BLaER1 (cell line): Measurements from ENCODE around the gene SIT1.

Source experiments
- H3K27ac ChIP-seq: shearing (Covaris generic); formaldehyde crosslinking; 2 replicates; pipeline ENCODE4 v1.8.1; 2022
- H3K27me3 ChIP-seq: shearing (Covaris generic); formaldehyde crosslinking; 2 replicates; pipeline ENCODE4 v1.8.1; 2022
- H3K36me3 ChIP-seq: shearing (Covaris generic); formaldehyde crosslinking; 2 replicates; pipeline ENCODE4 v1.8.1; 2022
- H3K4me1 ChIP-seq: shearing (Covaris generic); formaldehyde crosslinking; 2 replicates; pipeline ENCODE4 v1.8.1; 2022
- H3K4me2 ChIP-seq: shearing (Covaris generic); formaldehyde crosslinking; 2 replicates; pipeline ENCODE4 v1.8.1; 2022
- H3K4me3 ChIP-seq: shearing (Covaris generic); formaldehyde crosslinking; 2 replicates; pipeline ENCODE4 v1.8.1; 2022
- H3K9ac ChIP-seq: shearing (Covaris generic); formaldehyde crosslinking; 2 replicates; pipeline ENCODE4 v1.8.1; 2022
- H3K9me3 ChIP-seq: shearing (Covaris generic); formaldehyde crosslinking; 2 replicates; pipeline ENCODE4 v1.8.1; 2022
- H4K20me1 ChIP-seq: shearing (Covaris generic); formaldehyde crosslinking; 2 replicates; pipeline ENCODE4 v1.8.1; 2022
- Cebpa-rat ChIP-seq: shearing (Covaris generic); IDR thresholded peaks from 2 replicates; pipeline ENCODE4 v1.8.1; 2022

SIT1 gene

GRCh38 chr9:35660966-35661415 is 10.3 kb upstream of the SIT1 start:
- peak overlapping the region; percentile 77 for H3K27ac ChIP-seq
- no peaks in the 10 kb centered on the region for H3K27me3 ChIP-seq
- peak overlapping the region; percentile 92 for H3K9ac ChIP-seq
- no peaks in the 10 kb centered on the region for H3K9me3 ChIP-seq
- peaks cover 11% of the 10 kb centered on the region for H3K36me3 ChIP-seq
- H3K4me3 ChIP-seq = peak overlapping the region; percentile 75; the same call in 1 of the 2 replicates
- no peak for TF ChIP-seq Cebpa-rat
- no peaks in the 10 kb centered on the region for H4K20me1 ChIP-seq
- H3K4me1 ChIP-seq = peaks cover 89% of the 10 kb centered on the region
- H3K4me2 ChIP-seq = peak overlapping the region; percentile 94

GRCh38 chr9:35659340-35659739 is 8.6 kb upstream of the SIT1 start:
- Histone ChIP-seq H3K4me3 (peak overlapping the region; percentile 75), H3K36me3 (peaks cover 11% of the 10 kb centered on the region), H3K4me1 (peaks cover 79% of the 10 kb centered on the region), H3K27ac (peak overlapping the region; percentile 98; the same call in 1 of the 2 replicates), H3K9ac (peak overlapping the region; percentile 92), H4K20me1 (no peaks in the 10 kb centered on the region), H3K27me3 (no peaks in the 10 kb centered on the region), H3K4me2 (peak overlapping the region; percentile 94), H3K9me3 (no peaks in the 10 kb centered on the region)
- TF ChIP-seq Cebpa-rat = no peak

GRCh38 chr9:35658968-35659220 is 8.2 kb upstream of the SIT1 start:
- Histone ChIP-seq H3K4me1 (peaks cover 79% of the 10 kb centered on the region), H3K27ac (peak overlapping the region; percentile 98), H4K20me1 (no peaks in the 10 kb centered on the region), H3K36me3 (peaks cover 11% of the 10 kb centered on the region), H3K9me3 (no peaks in the 10 kb centered on the region), H3K27me3 (no peaks in the 10 kb centered on the region), H3K9ac (peak overlapping the region; percentile 92), H3K4me3 (peak overlapping the region; percentile 75), H3K4me2 (peak overlapping the region; percentile 94)
- no peak for TF ChIP-seq Cebpa-rat

GRCh38 chr9:35658137-35658967 is 7.6 kb upstream of the SIT1 start, which contains the start of gene CCDC107:
TSS of gene CCDC107 (plus strand) at chr9:35658292. CDS start at chr9:35658380, 88 bp downstream.
- no peaks in the 10 kb centered on the region for H4K20me1 ChIP-seq
- peaks cover 11% of the 10 kb centered on the region for H3K36me3 ChIP-seq
- no peak for TF ChIP-seq Cebpa-rat
- peaks cover 75% of the 10 kb centered on the region for H3K4me1 ChIP-seq
- peak within 1 kb of the TSS; percentile 94 for H3K4me2 ChIP-seq
- peak within 1 kb of the TSS; percentile 75 for H3K4me3 ChIP-seq
- H3K27me3 ChIP-seq = no peaks in the 10 kb centered on the region
- H3K27ac ChIP-seq = peak within 1 kb of the TSS; percentile 98
- no peaks in the 10 kb centered on the region for H3K9me3 ChIP-seq
- H3K9ac ChIP-seq = peak within 1 kb of the TSS; percentile 92

GRCh38 chr9:35657546-35658136 is 6.9 kb upstream of the SIT1 start, which contains the start of gene RMRP:
TSS of gene RMRP (minus strand) at chr9:35658019.
- no peaks in the 10 kb centered on the region for H3K27me3 ChIP-seq
- H3K36me3 ChIP-seq = peaks cover 11% of the 10 kb centered on the region
- no peak for TF ChIP-seq Cebpa-rat
- H3K9ac ChIP-seq = peak within 1 kb of the TSS; percentile 92
- H3K4me2 ChIP-seq = peak within 1 kb of the TSS; percentile 94
- H3K27ac ChIP-seq = peak within 1 kb of the TSS; percentile 98
- H4K20me1 ChIP-seq = no peaks in the 10 kb centered on the region
- H3K4me1 ChIP-seq = peaks cover 71% of the 10 kb centered on the region
- H3K4me3 ChIP-seq = peak within 1 kb of the TSS; percentile 75
- no peaks in the 10 kb centered on the region for H3K9me3 ChIP-seq

- H3K27ac ChIP-seq = peak overlapping the region; percentile 98
- no peaks in the 10 kb centered on the region for H3K9me3 ChIP-seq
- no peaks in the 10 kb centered on the region for H4K20me1 ChIP-seq
- peak overlapping the region; percentile 92; the same call in 1 of the 2 replicates for H3K9ac ChIP-seq
- peak overlapping the region; percentile 75 for H3K4me3 ChIP-seq
- no peaks in the 10 kb centered on the region for H3K27me3 ChIP-seq
- no peak for TF ChIP-seq Cebpa-rat
- H3K4me1 ChIP-seq = peaks cover 71% of the 10 kb centered on the region
- peak overlapping the region; percentile 94 for H3K4me2 ChIP-seq
- peaks cover 11% of the 10 kb centered on the region for H3K36me3 ChIP-seq
Measured at GRCh38 chr9:35656831-35657545, 6.3 kb upstream of the SIT1 start.

GRCh38 chr9:35656348-35656747 is 5.6 kb upstream of the SIT1 start:
- TF ChIP-seq Cebpa-rat = no peak
- Histone ChIP-seq H3K27ac (no peak overlapping the region), H3K27me3 (no peaks in the 10 kb centered on the region), H3K36me3 (peaks cover 11% of the 10 kb centered on the region), H3K4me1 (peaks cover 71% of the 10 kb centered on the region), H3K4me3 (no peak overlapping the region), H3K4me2 (peak overlapping the region; percentile 94; the same call in 1 of the 2 replicates), H3K9me3 (no peaks in the 10 kb centered on the region), H4K20me1 (no peaks in the 10 kb centered on the region), H3K9ac (no peak overlapping the region)

GRCh38 chr9:35653611-35654010 is 2.9 kb upstream of the SIT1 start:
- Histone ChIP-seq H3K27me3 (no peaks in the 10 kb centered on the region), H4K20me1 (no peaks in the 10 kb centered on the region)

GRCh38 chr9:35652829-35653209 is 2.1 kb upstream of the SIT1 start:
- Histone ChIP-seq H3K9ac (no peak overlapping the region), H3K36me3 (no peaks in the 10 kb centered on the region), H3K27me3 (no peaks in the 10 kb centered on the region), H4K20me1 (no peaks in the 10 kb centered on the region), H3K4me1 (peaks cover 79% of the 10 kb centered on the region), H3K4me2 (no peak overlapping the region), H3K9me3 (no peaks in the 10 kb centered on the region), H3K27ac (no peak overlapping the region), H3K4me3 (no peak overlapping the region)
- no peak for TF ChIP-seq Cebpa-rat

More at GRCh38 chr9:35653611-35654010, 2.9 kb upstream of the SIT1 start:
- Histone ChIP-seq H3K4me3 (no peak overlapping the region), H3K4me1 (peaks cover 71% of the 10 kb centered on the region), H3K27ac (no peak overlapping the region), H3K9me3 (no peaks in the 10 kb centered on the region), H3K4me2 (no peak overlapping the region), H3K9ac (no peak overlapping the region), H3K36me3 (no peaks in the 10 kb centered on the region)
- no peak for TF ChIP-seq Cebpa-rat
